A549 (cell line): ENCODE data around the gene PIH1D1. TPM values are rescaled to one million over a fixed set of nuclear protein-coding genes. Genes with fewer than 3 reads are reported as not detected.

Experiments
- ATAC-seq, 2 experiments: fragments of 200-7000 bp in 1 of 2; fragments of >200 bp in 1 of 2; cut with Nextera tagmentation in 1 of 2; cut with Tn5 transposase in 1 of 2; 3 replicates each; pipeline versions ENCODE4 v1.8.0 to v1.9.1; 2018 to 2020; ENCODE audit warnings: mild to moderate bottlenecking in 1 of 2, moderate library complexity in 1 of 2
- CTCF ChIA-PET: fragments of 300-600 bp; sonication (Branson Sonifier 250); formaldehyde crosslinking; extraction: SDS; loops from one replicate; lab custom pipeline; 2021; ENCODE audit warnings: antibody characterized with exemption, inconsistent platforms; lab: Yijun Ruan, JAX
- POLR2A ChIA-PET: fragments of 350-600 bp; formaldehyde crosslinking; extraction: SDS; loops from one replicate; lab custom pipeline; 2021; ENCODE audit warnings: antibody characterized with exemption, inconsistent platforms; lab: Yijun Ruan, JAX
- DNase-seq, 2 experiments: peaks; one replicate each; pipeline versions ENCODE4 v3.0.0 to v3.0.0-alpha.2; 2011 to 2016; ENCODE audit warnings: low read depth in 1 of 2, low spot score in 1 of 2
- FAIRE-seq: peaks from 2 replicates; lab custom pipeline; 2011; peaks lifted over from hg19 to GRCh38; lab: Jason Lieb, UNC
- H3K27ac ChIP-seq, 2 experiments: fragments of >200 bp; sonication (Bioruptor Twin); formaldehyde crosslinking; 3 replicates each; pipeline ENCODE4 v1.5.1; 2016 to 2017
- H3K4me1 ChIP-seq: fragments of >200 bp; sonication (Bioruptor Twin); formaldehyde crosslinking; 3 replicates; pipeline ENCODE4 v1.6.1; 2016
- H3K4me2 ChIP-seq: fragments of >200 bp; sonication (Bioruptor Twin); formaldehyde crosslinking; 3 replicates; pipeline ENCODE4 v1.6.1; 2016
- H3K4me3 ChIP-seq: fragments of >200 bp; sonication (Bioruptor Twin); formaldehyde crosslinking; 3 replicates; pipeline ENCODE4 v1.5.1; 2016
- H3K9me3 ChIP-seq: fragments of >200 bp; sonication (Bioruptor Twin); formaldehyde crosslinking; 3 replicates; pipeline ENCODE4 v1.6.1; 2016
- CBX2 ChIP-seq: fragments of 200-600 bp; sonication (generic); IDR thresholded peaks from 2 replicates; pipeline ENCODE4 v1.6.1; 2016; ENCODE audit warnings: low read depth, mild to moderate bottlenecking, borderline replicate concordance
- CHD2 ChIP-seq: fragments of 150-350 bp; IDR thresholded peaks from 2 replicates; pipeline ENCODE4 v1.6.1; 2014; ENCODE audit warnings: low read length; ENCODE audit not compliant: partially characterized antibody
- CHD4 ChIP-seq: fragments of 200-600 bp; sonication (generic); IDR thresholded peaks from 2 replicates; pipeline ENCODE4 v1.6.1; 2016; ENCODE audit warnings: antibody characterized with exemption, mild to moderate bottlenecking, borderline replicate concordance
- EHMT2 ChIP-seq: fragments of 200-600 bp; sonication (generic); IDR thresholded peaks from 2 replicates; pipeline ENCODE4 v1.6.1; 2016; ENCODE audit warnings: antibody characterized with exemption, low read depth, mild to moderate bottlenecking, moderate library complexity
- ELK1 ChIP-seq: fragments of 150-350 bp; IDR thresholded peaks from 2 replicates; pipeline ENCODE4 v1.6.1; 2014; ENCODE audit warnings: low read depth, mild to moderate bottlenecking, low read length
- EP300 ChIP-seq, 2 experiments: fragments of >200 bp; sonication (Bioruptor Twin); formaldehyde crosslinking; IDR thresholded peaks; 2 replicates in 1 of 2; 3 replicates in 1 of 2; pipeline ENCODE4 v1.6.1; 2016 to 2017
- ESRRA ChIP-seq: fragments of 150-350 bp; IDR thresholded peaks from 2 replicates; pipeline ENCODE4 v1.6.1; 2014; ENCODE audit warnings: mild to moderate bottlenecking, low read length, borderline replicate concordance
- FOSL2 ChIP-seq, 2 experiments: fragments of 450-650 bp in 1 of 2; fragments of >200 bp in 1 of 2; sonication (Bioruptor Twin) in 1 of 2; formaldehyde crosslinking; IDR thresholded peaks; 2 replicates each; pipeline versions ENCODE4 v1.5.0 to v1.6.1; 2016 to 2020; ENCODE audit warnings: mild to moderate bottlenecking in 1 of 2, moderate library complexity in 1 of 2
- FOXS1 ChIP-seq: fragments of 250-450 bp; sonication (Bioruptor Pico); IDR thresholded peaks from 2 replicates; pipeline ENCODE4 v1.5.0; 2020; ENCODE audit warnings: mild to moderate bottlenecking, moderate library complexity
- GATA3 ChIP-seq: IDR thresholded peaks from 2 replicates; pipeline ENCODE4 v1.6.1; 2012; ENCODE audit warnings: borderline replicate concordance
- HES2 ChIP-seq: fragments of >200 bp; sonication (Bioruptor Twin); formaldehyde crosslinking; IDR thresholded peaks from 2 replicates; pipeline ENCODE4 v1.6.1; 2016
- HEYL ChIP-seq: fragments of 250-450 bp; sonication (Bioruptor Pico); IDR thresholded peaks from 2 replicates; pipeline ENCODE4 v1.8.0; 2021; ENCODE audit warnings: mild to moderate bottlenecking, moderate library complexity
- HOXB5 ChIP-seq: fragments of 250-450 bp; sonication (Bioruptor Pico); IDR thresholded peaks from 2 replicates; pipeline ENCODE4 v1.5.0; 2020; ENCODE audit warnings: mild to moderate bottlenecking, moderate library complexity
- JUN ChIP-seq, 2 experiments: fragments of >200 bp; sonication (Bioruptor Twin); formaldehyde crosslinking; IDR thresholded peaks; 2 replicates in 1 of 2; 3 replicates in 1 of 2; pipeline ENCODE4 v1.6.1; 2016 to 2017
- JUNB ChIP-seq: fragments of >200 bp; sonication (Bioruptor Twin); formaldehyde crosslinking; IDR thresholded peaks from 2 replicates; pipeline ENCODE4 v1.6.1; 2016
- KDM1A ChIP-seq: fragments of 200-600 bp; sonication (generic); IDR thresholded peaks from 2 replicates; pipeline ENCODE4 v1.6.1; 2016; ENCODE audit warnings: low read depth, mild to moderate bottlenecking
- KDM5A ChIP-seq: fragments of 200-600 bp; sonication (generic); IDR thresholded peaks from 2 replicates; pipeline ENCODE4 v1.6.1; 2016; ENCODE audit warnings: antibody characterized with exemption, mild to moderate bottlenecking
- MAZ ChIP-seq: fragments of 150-350 bp; IDR thresholded peaks from 2 replicates; pipeline ENCODE4 v1.6.1; 2014; ENCODE audit warnings: antibody characterized with exemption, low read depth, low read length, borderline replicate concordance
- MYC ChIP-seq: IDR thresholded peaks from 2 replicates; pipeline ENCODE4 v1.6.1; 2012; ENCODE audit warnings: mild to moderate bottlenecking, inconsistent platforms, low read length, improper control_type of control experiment, borderline replicate concordance
- NFE2L2 ChIP-seq: fragments of 150-350 bp; conservative IDR thresholded peaks from 2 replicates; pipeline ENCODE4 v1.6.1; 2014; ENCODE audit warnings: low read length
- NPAS2 ChIP-seq: fragments of 250-450 bp; sonication (Bioruptor Pico); IDR thresholded peaks from 2 replicates; pipeline ENCODE4 v1.8.0; 2022; ENCODE audit warnings: mild to moderate bottlenecking, moderate library complexity, borderline replicate concordance
- RARB ChIP-seq: fragments of 250-450 bp; sonication (Bioruptor Pico); IDR thresholded peaks from 2 replicates; pipeline ENCODE4 v1.8.0; 2021; ENCODE audit warnings: mild to moderate bottlenecking, moderate library complexity
- REST ChIP-seq: fragments of 200-600 bp; sonication (generic); IDR thresholded peaks from 2 replicates; pipeline ENCODE4 v1.6.1; 2016; ENCODE audit warnings: antibody characterized with exemption, mild to moderate bottlenecking, moderate library complexity
- RNF2 ChIP-seq: fragments of 200-600 bp; sonication (generic); IDR thresholded peaks from 2 replicates; pipeline ENCODE4 v1.6.1; 2016; ENCODE audit warnings: low read depth, mild to moderate bottlenecking, antibody characterized with exemption, moderate library complexity, borderline replicate concordance
- SREBF2 ChIP-seq: fragments of 450-650 bp; IDR thresholded peaks from 2 replicates; pipeline ENCODE4 v1.6.1; 2014; ENCODE audit warnings: mild to moderate bottlenecking, moderate library complexity
- USF2 ChIP-seq: fragments of 450-650 bp; IDR thresholded peaks from 2 replicates; pipeline ENCODE4 v1.6.1; 2014; ENCODE audit warnings: antibody characterized with exemption
- ZFP36 ChIP-seq: fragments of 450-650 bp; IDR thresholded peaks from 2 replicates; pipeline ENCODE4 v1.6.1; 2014; ENCODE audit warnings: borderline replicate concordance; ENCODE audit not compliant: partially characterized antibody
- ZSCAN20 ChIP-seq: fragments of 250-450 bp; sonication (Bioruptor Pico); IDR thresholded peaks from 2 replicates; pipeline ENCODE4 v1.8.0; 2022; ENCODE audit warnings: mild to moderate bottlenecking, moderate library complexity
- WGBS: methylation state at CpG from one replicate; pipeline ENCODE4 v1.1.6; 2017; ENCODE audit errors: missing lambda C conversion rate; 5-methylcytosine and 5-hydroxymethylcytosine counted together
- polyA plus RNA-seq, 4 experiments: library from polyadenylated mRNA; depleted of rRNA in 3 of 4; stranded (reverse); fragments of >200 nt; fragmentation: RNase III in 1 of 4; extraction: RNeasy Plus Mini Kit Qiagen cat#74134 plus additional on column Dnase treatment in 1 of 4; gene quantifications; 2 replicates in 3 of 4; 3 replicates in 1 of 4; pipeline ENCODE4 v1.2.3, GENCODE V29; 2011 to 2017

PIH1D1 gene
- polyA plus RNA-seq, 2 of the 4 experiments (the other 2 are of a cell fraction), result 89.7 to 114 TPM

- no peak overlapping the region for H3K4me2 ChIP-seq
- ATAC-seq, result no peak
- H3K4me3 ChIP-seq, result no peak overlapping the region
- no peaks in the 10 kb centered on the region for H3K9me3 ChIP-seq
- POLR2A ChIA-PET, result interaction anchor here (0.7 kb wide), 1 partner anchor 38 kb away, joined by 3 read pairs; no protein-coding TSS in a partner anchor
- no peak for FAIRE-seq
- H3K27ac ChIP-seq, result no peak overlapping the region
- WGBS, result 65% methylated on average over 11 of the region's 11 CpGs
- H3K4me1 ChIP-seq, result no peaks in the 10 kb centered on the region
- DNase-seq, result no peak
- CTCF ChIA-PET, result interaction anchor here (1.2 to 10.9 kb wide), 2 partner anchors 50 to 75 kb away, joined by 4 to 244 read pairs; partner anchors contain the start of genes ALDH16A1, FLT3LG, PIH1D1 and SLC17A7
- TF ChIP-seq MAZ, result no peak
- no peak for TF ChIP-seq HES2
- TF ChIP-seq USF2, result no peak
- no peak for TF ChIP-seq ESRRA
- TF ChIP-seq EP300 (IDR thresholded peaks at IDR 0.05), result no peak
- TF ChIP-seq EHMT2, result no peak
- TF ChIP-seq ZSCAN20 (CRISPR knock-in tag), result no peak
- TF ChIP-seq MYC, result no peak
- TF ChIP-seq FOXS1 (CRISPR knock-in tag), result no peak
- TF ChIP-seq JUNB, result no peak
- no peak for TF ChIP-seq RARB (CRISPR knock-in tag)
- no peak for TF ChIP-seq SREBF2
- no peak for TF ChIP-seq FOSL2 (IDR thresholded peaks at IDR 0.05)
- no peak for TF ChIP-seq FOSL2 (CRISPR knock-in tag; IDR thresholded peaks at IDR 0.05)
- no peak for TF ChIP-seq CBX2
- TF ChIP-seq ELK1, result no peak
These were observed 53.5 kb downstream of the PIH1D1 start for GRCh38 chr19:49398001-49398615.

GRCh38 chr19:49396738-49397505 lies 54.7 kb downstream of the PIH1D1 start:
- H3K4me3 ChIP-seq, result no peak overlapping the region
- ATAC-seq (no peak), DNase-seq (no peak), FAIRE-seq (no peak)
- no peaks in the 10 kb centered on the region for H3K4me1 ChIP-seq
- ChIA-PET CTCF (interaction anchor here (1.0 to 10.9 kb wide), 5 partner anchors 13 to 171 kb away, joined by 3 to 244 read pairs (median 3); partner anchors contain the start of genes ALDH16A1, FLT3LG, PIH1D1 and SLC17A7), POLR2A (no interaction called here)
- H3K27ac ChIP-seq, result no peak overlapping the region
- H3K9me3 ChIP-seq, result no peaks in the 10 kb centered on the region
- TF ChIP-seq RARB (CRISPR knock-in tag), result no peak
- no peak for TF ChIP-seq NFE2L2
- TF ChIP-seq NPAS2 (CRISPR knock-in tag), result no peak
- no peak for TF ChIP-seq REST
- TF ChIP-seq HOXB5, result no peak
- TF ChIP-seq ESRRA, result no peak
- no peak for TF ChIP-seq CHD2
- no peak for TF ChIP-seq KDM1A
- TF ChIP-seq MYC, result no peak
- no peak for TF ChIP-seq HEYL
- TF ChIP-seq CHD4, result no peak
- no peak for TF ChIP-seq KDM5A
- TF ChIP-seq RNF2, result no peak
- no peak for TF ChIP-seq ZFP36
- no peak for TF ChIP-seq JUN (IDR thresholded peaks at IDR 0.05)
- no peak for TF ChIP-seq GATA3
- TF ChIP-seq CBX2, result no peak
- WGBS, result 58% methylated on average over 8 of the region's 8 CpGs
- no peak overlapping the region for H3K4me2 ChIP-seq
